HG03460 (cell line): ENCODE results near the gene HBA2.
"Not testable (repeated sequence)": the region's sequence is repeated elsewhere in the genome, so short reads cannot be mapped to it uniquely, and the experiment has no call there.

Experiments used
- ATAC-seq: cut with Tn5 transposase; IDR thresholded peaks from one replicate; pipeline ENCODE4 v1.9.1; 2021; ENCODE audit not compliant: unreplicated experiment

The HBA2 gene

GRCh38 chr16:154217-155030 is 18.3 kb upstream of the HBA2 start:
- no peak for ATAC-seq

DNA sequence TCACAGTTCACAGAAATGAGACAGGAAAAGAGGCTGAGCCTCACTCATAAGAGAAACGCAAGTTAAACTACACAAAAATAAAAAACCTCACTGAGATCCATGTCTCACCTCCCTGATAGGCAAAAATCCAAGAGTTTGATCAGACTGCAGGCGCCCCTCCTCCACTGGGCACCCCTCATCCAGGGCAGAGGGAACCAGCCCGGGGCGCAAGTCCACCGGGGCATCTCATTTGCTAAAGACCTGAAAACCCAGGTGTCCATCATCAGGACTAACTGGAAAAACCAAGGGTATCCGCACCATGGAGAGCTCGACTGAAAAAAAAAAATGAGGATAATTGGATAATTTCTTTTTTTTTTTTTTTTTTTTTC is 17.7 kb upstream of the HBA2 start:
- no peak for ATAC-seq

- no peak for ATAC-seq
These were observed 13.4 kb upstream of the HBA2 start for GRCh38 chr16:159136-159849.

GRCh38 chr16:160242-160641 is 12.4 kb upstream of the HBA2 start:
- ATAC-seq = not testable (repeated sequence)

GRCh38 chr16:160691-161190 is 11.9 kb upstream of the HBA2 start:
- no peak for ATAC-seq

DNA sequence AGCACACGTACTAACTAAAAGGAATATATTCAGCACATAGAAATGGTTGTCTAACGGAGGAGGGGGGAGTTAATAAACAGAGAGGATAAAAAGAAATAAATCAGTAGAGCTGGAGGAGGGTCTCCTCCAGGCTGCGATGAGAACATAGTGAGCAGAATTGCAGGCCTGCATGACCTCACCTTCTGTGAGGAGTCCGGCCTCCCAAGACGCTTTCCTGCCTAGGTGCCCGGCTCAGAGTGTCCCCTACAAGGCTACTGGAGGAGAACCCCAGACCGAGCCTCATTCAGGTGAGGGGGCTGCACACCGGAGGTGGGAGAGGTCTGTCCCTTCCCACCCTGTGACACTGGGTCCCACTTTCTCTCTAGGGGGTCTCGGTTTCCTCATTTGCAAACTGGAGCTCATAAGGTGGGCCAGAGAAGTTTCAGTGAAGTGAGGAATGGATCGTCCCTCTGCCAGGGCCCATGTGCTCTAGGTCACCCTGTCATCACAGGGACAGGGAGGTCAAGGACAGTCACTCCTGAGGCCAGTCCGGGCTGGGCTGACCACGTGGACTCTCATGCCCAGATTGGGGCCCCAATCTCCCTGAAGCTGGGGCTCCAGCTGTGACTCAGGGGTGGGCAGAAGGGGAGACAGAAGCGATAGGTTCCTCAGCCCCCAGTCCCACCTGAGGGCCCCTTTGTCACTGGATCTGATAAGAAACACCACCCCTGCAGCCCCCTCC is 10.2 kb upstream of the HBA2 start:
- no peak for ATAC-seq

DNA sequence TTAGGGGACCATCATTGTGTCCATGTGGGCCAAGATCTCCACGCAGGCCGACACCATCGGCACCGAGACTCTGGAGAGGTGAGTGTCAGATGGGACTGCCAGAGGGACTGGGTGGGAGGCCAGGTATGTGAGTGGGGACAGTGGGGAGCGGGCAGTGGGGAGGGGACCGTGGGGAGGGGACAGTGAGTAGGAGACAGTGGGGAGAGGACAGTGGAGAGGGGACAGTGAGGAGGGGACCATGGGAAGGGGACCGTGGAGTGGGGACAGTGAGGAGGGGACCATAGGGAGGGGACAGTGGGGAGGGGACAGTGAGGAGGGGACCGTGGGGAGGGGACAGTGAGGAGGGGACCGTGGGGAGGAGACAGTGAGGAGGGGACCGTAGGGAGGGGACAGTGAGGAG is 9.5 kb upstream of the HBA2 start:
- ATAC-seq = not testable (repeated sequence)

- ATAC-seq = not testable (repeated sequence)
These were observed 9.0 kb upstream of the HBA2 start for GRCh38 chr16:163696-164095.

- ATAC-seq = not testable (repeated sequence)
These were observed 8.4 kb upstream of the HBA2 start for GRCh38 chr16:164134-164823.

- ATAC-seq = no peak
These were observed 7.7 kb upstream of the HBA2 start for GRCh38 chr16:164827-165538.

- no peak for ATAC-seq
These were observed 6.9 kb upstream of the HBA2 start, which contains the start of gene HBM for GRCh38 chr16:165539-166374. TSS of gene HBM (plus strand) at chr16:165978. CDS start at chr16:165998, 20 bp downstream.

GRCh38 chr16:166375-167121 is 6.1 kb upstream of the HBA2 start:
- ATAC-seq = no peak

DNA sequence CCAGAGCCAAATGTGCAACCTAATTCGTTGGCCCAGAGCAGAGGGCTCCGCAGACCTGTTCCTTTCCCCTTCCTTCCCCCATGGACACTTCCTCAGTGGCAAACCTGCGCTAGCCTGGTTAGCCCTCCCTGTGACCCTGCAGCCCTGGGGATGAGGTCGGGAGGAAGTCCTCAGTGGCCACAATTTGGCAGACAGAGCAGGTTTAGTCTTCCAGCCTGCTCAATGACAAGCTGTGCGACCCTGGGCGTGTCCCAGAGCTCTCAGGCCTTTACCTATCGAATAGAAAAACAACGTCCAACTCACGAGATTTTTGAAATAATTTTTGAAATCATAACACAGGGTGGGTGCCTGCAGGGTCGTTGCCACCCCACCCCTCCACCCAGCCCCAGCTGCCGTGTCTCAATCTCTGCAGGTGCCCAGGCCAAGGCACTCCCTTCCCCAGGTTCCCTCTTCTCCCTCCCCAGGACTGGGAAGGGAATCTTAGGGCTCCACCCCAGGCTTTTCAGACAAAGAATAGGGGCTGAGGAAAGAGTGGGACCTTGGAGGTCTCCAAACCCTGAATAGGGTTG is 5.5 kb upstream of the HBA2 start:
- no peak for ATAC-seq

DNA sequence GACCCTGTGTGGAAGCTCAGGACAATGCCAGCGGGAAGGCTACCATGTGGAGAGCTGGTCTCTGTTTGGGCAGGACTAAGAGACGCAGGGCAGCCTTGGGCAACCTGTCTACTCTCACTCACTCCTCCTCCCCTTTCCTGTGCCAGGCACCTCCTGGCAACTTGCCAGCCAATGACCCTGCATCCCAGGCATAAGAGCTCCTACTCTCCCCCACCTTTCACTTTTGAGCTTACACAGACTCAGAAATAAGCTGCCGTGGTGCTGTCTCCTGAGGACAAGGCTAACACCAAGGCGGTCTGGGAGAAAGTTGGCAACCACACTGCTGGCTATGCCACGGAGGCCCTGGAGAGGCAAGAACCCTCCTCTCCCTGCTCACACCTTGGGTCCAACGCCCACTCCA is 4.3 kb upstream of the HBA2 start:
- ATAC-seq = no peak

DNA sequence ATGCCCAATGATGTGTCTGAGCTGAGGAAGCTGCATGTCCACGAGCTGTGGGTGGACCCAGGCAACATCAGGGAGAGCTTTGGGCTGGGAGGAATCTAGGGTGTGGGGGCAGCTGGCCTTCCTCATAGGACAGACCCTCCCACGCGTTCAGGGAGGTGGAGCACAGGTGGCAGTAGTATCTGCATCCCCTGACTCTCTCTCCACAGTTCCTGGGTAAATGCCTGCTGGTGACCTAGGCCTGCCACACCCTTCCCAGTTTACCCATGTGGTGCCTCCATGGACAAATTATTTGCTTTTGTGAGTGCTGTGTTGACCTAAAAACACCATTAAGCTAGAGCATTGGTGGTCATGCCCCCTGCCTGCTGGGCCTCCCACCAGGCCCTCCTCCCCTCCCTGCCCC is 3.7 kb upstream of the HBA2 start:
- ATAC-seq = no peak

DNA sequence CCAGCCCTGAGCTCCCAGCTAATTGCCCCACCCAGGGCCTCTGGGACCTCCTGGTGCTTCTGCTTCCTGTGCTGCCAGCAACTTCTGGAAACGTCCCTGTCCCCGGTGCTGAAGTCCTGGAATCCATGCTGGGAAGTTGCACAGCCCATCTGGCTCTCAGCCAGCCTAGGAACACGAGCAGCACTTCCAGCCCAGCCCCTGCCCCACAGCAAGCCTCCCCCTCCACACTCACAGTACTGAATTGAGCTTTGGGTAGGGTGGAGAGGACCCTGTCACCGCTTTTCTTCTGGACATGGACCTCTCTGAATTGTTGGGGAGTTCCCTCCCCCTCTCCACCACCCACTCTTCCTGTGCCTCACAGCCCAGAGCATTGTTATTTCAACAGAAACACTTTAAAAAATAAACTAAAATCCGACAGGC is 2.6 kb upstream of the HBA2 start:
- ATAC-seq = not testable (repeated sequence)

DNA sequence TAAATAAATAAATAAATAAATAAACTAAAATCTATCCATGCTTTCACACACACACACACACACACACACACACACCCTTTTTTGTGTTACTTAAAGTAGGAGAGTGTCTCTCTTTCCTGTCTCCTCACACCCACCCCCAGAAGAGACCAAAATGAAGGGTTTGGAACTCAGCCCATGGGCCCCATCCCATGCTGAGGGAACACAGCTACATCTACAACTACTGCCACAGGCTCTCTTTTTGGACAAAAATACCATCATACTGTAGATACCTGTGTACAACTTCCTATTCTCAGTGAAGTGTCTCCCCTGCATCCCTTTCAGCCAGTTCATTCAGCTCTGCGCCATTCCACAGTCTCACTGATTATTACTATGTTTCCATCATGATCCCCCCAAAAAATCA is 1.9 kb upstream of the HBA2 start:
- no peak for ATAC-seq

GRCh38 chr16:173211-173854 is 657 bp downstream of the HBA2 start:
- not testable (repeated sequence) for ATAC-seq
